Measurements from ENCODE around the gene PIAS4.

- TF ChIP-seq CTCF (IDR thresholded peaks at IDR 0.05; ENCODE audit: insufficient read depth, low read length, poor library complexity, severe bottlenecking) (no peak), EZH2phosphoT487 (conservative IDR thresholded peaks at IDR 0.05; ENCODE audit: low read length) (no peak)
Observed at GRCh38 chr19:3984908-3985642, 22.5 kb upstream of the PIAS4 start, which contains the start of gene EEF2.

Data from SU-DHL-6 (cell line).